Immature natural killer cell (primary cell): ENCODE data around the gene SSUH2. TPM values are rescaled to one million over a fixed set of nuclear protein-coding genes. Genes with fewer than 3 reads are reported as not detected.

Experiments
- polyA plus RNA-seq, 3 donors: library from polyadenylated mRNA; unstranded; fragments of 300-500 nt; fragmentation: Illumina TruSeq; gene quantifications; one replicate each; pipeline ENCODE4 v1.2.3, GENCODE V29; 2021

SSUH2 gene
- polyA plus RNA-seq, 3 donors from 2014 or later, result not detected

Other genes with a start within 250 kb of the SSUH2 start
- under 1 TPM in 1 of 3 donors, not detected in 2; 0.24 TPM for gene LMCD1, start 143.0 kb downstream of the SSUH2 start, polyA plus RNA-seq
- not detected for gene CAV3, start 89.0 kb upstream of the SSUH2 start, polyA plus RNA-seq
- gene OXTR, start 124.8 kb upstream of the SSUH2 start, polyA plus RNA-seq, result under 1 TPM in 1 of 3 donors, not detected in 2; 0.22 TPM